Type B pancreatic cell (in vitro differentiated cells): ENCODE results near the gene FAM107A. TPM values are rescaled to one million over a fixed set of nuclear protein-coding genes. Genes with fewer than 3 reads are reported as not detected.

Experiments
- DNase-seq: peaks from one replicate; pipeline ENCODE4 v3.0.0; 2021; ENCODE audit warnings: mixed read lengths; ENCODE audit not compliant: unreplicated experiment; ENCODE audit errors: extremely low spot score
- H3K27ac Mint-ChIP-seq: 2 replicates; pipeline ENCODE4 v1.8.0; 2021; ENCODE audit warnings: mild to moderate bottlenecking, mixed read lengths
- H3K27me3 Mint-ChIP-seq: 2 replicates; pipeline ENCODE4 v1.8.0; 2021; ENCODE audit warnings: mixed read lengths
- H3K36me3 Mint-ChIP-seq: 2 replicates; pipeline ENCODE4 v1.8.0; 2021; ENCODE audit warnings: mixed read lengths
- H3K4me1 Mint-ChIP-seq: one replicate; pipeline ENCODE4 v1.8.0; 2021; ENCODE audit warnings: mixed read lengths; ENCODE audit not compliant: unreplicated experiment
- H3K4me3 Mint-ChIP-seq: 2 replicates; pipeline ENCODE4 v1.8.0; 2021; ENCODE audit warnings: mild to moderate bottlenecking, mixed read lengths
- H3K9me3 Mint-ChIP-seq: 2 replicates; pipeline ENCODE4 v1.8.0; 2021; ENCODE audit warnings: mixed read lengths
- CTCF ChIP-seq: fragments of 200-600 bp; sonication (generic); conservative IDR thresholded peaks from 2 replicates; pipeline ENCODE4 v1.5.0; 2021; ENCODE audit warnings: antibody characterized with exemption, mild to moderate bottlenecking
- total RNA-seq: library from RNA; stranded (reverse); gene quantifications from 2 replicates; pipeline ENCODE4 v1.2.1, GENCODE V29; 2021; ENCODE audit warnings: low replicate concordance

FAM107A gene
- total RNA-seq, 1 donor from 2014 or later: 2.9 TPM

- DNase-seq: peak; percentile 60
- Mint-ChIP-seq H3K36me3 (peaks cover 5% of the 10 kb centered on the region), H3K27me3 (no peaks in the 10 kb centered on the region), H3K4me1 (peaks cover 16% of the 10 kb centered on the region), H3K27ac (no peak overlapping the region), H3K9me3 (peaks cover 1% of the 10 kb centered on the region), H3K4me3 (no peak overlapping the region)
- no peak for TF ChIP-seq CTCF
Observed at GRCh38 chr3:58567251-58567515, 10.0 kb downstream of the FAM107A start.

GRCh38 chr3:58566398-58567250, 10.6 kb downstream of the FAM107A start:
- no peak overlapping the region for H3K4me3 Mint-ChIP-seq
- peaks cover under 1% of the 10 kb centered on the region for H3K36me3 Mint-ChIP-seq
- H3K4me1 Mint-ChIP-seq: peaks cover 11% of the 10 kb centered on the region
- peak overlapping the region; percentile 86 for H3K27ac Mint-ChIP-seq
- no peaks in the 10 kb centered on the region for H3K27me3 Mint-ChIP-seq
- peak; percentile 55 for DNase-seq
- H3K9me3 Mint-ChIP-seq: no peaks in the 10 kb centered on the region
- TF ChIP-seq CTCF: no peak

- Mint-ChIP-seq H3K4me1 (peaks cover 11% of the 10 kb centered on the region), H3K9me3 (no peaks in the 10 kb centered on the region), H3K4me3 (peak overlapping the region; percentile 37), H3K27me3 (no peaks in the 10 kb centered on the region), H3K36me3 (no peaks in the 10 kb centered on the region), H3K27ac (peak overlapping the region; percentile 86)
- peak; percentile 68 for DNase-seq
- TF ChIP-seq CTCF: no peak
Observed at GRCh38 chr3:58565621-58566397, 11.4 kb downstream of the FAM107A start.

GRCh38 chr3:58564456-58565160, 12.6 kb downstream of the FAM107A start:
- Mint-ChIP-seq H3K27ac (peak overlapping the region; percentile 86), H3K27me3 (no peaks in the 10 kb centered on the region), H3K9me3 (no peaks in the 10 kb centered on the region), H3K36me3 (no peaks in the 10 kb centered on the region), H3K4me1 (peaks cover 11% of the 10 kb centered on the region), H3K4me3 (no peak overlapping the region)
- DNase-seq: peak; percentile 48
- no peak for TF ChIP-seq CTCF

GRCh38 chr3:58564054-58564453, 13.1 kb downstream of the FAM107A start:
- H3K9me3 Mint-ChIP-seq: no peaks in the 10 kb centered on the region
- peaks cover 11% of the 10 kb centered on the region for H3K4me1 Mint-ChIP-seq
- H3K27ac Mint-ChIP-seq: no peak overlapping the region
- H3K27me3 Mint-ChIP-seq: no peaks in the 10 kb centered on the region
- no peak for DNase-seq
- no peak for TF ChIP-seq CTCF
- H3K4me3 Mint-ChIP-seq: no peak overlapping the region
- no peaks in the 10 kb centered on the region for H3K36me3 Mint-ChIP-seq
